ENCODE results near the gene ALG2.

The ALG2 gene

DNA sequence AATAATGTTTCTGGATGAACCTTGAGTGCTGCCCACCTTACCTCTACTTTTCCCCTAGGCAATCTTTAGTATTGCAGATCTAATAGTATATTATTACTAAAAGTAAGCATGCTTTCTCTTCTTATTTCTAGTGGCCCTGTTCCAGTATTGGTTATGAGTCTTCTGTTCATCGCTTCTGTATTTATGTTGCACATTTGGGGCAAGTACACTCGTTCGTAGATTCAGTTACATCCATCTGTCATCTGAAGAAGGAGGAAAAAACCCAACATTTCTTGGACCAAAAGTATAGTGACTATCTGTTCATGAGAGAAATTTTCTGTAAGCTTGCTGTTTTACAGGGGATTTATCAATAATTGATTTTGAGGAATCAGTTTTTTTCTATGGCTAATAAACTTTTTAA, 8.5 kb upstream of the ALG2 start:
- TF ChIP-seq, protein P1, sequence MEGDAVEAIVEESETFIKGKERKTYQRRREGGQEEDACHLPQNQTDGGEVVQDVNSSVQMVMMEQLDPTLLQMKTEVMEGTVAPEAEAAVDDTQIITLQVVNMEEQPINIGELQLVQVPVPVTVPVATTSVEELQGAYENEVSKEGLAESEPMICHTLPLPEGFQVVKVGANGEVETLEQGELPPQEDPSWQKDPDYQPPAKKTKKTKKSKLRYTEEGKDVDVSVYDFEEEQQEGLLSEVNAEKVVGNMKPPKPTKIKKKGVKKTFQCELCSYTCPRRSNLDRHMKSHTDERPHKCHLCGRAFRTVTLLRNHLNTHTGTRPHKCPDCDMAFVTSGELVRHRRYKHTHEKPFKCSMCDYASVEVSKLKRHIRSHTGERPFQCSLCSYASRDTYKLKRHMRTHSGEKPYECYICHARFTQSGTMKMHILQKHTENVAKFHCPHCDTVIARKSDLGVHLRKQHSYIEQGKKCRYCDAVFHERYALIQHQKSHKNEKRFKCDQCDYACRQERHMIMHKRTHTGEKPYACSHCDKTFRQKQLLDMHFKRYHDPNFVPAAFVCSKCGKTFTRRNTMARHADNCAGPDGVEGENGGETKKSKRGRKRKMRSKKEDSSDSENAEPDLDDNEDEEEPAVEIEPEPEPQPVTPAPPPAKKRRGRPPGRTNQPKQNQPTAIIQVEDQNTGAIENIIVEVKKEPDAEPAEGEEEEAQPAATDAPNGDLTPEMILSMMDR (IDR thresholded peaks at IDR 0.05; ENCODE audit: low read length, missing control alignments), result no peak
- H3K4me3 ChIP-seq (replicated peaks; ENCODE audit: low read depth, low read length), result no peak overlapping the region
- no peak for DNase-seq (ENCODE audit: low read depth)

DNA sequence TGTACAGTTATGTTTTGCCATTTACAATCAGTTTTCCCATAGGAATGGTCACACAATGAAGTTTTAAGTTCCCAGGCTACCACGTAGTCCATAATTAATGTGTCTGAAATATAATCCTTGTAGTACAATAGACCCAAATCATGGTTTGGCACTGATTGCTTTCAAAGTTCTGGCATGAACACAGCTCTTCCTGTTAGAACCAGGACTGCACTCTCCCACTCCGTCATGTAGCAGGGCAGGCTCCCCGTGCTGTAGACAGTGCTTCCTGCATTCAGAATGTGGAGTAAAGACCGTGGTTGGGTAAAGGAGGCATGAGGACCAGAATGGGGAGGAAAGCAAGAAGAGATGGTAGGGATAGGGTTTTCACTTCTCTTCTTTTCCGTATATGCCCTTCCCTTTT, 4.3 kb upstream of the ALG2 start:
- no peak for DNase-seq (ENCODE audit: low read depth)
- no peak overlapping the region for H3K4me3 ChIP-seq (replicated peaks; ENCODE audit: low read depth, low read length)
- TF ChIP-seq, protein P1 (IDR thresholded peaks at IDR 0.05; ENCODE audit: low read length, missing control alignments), result no peak

DNA sequence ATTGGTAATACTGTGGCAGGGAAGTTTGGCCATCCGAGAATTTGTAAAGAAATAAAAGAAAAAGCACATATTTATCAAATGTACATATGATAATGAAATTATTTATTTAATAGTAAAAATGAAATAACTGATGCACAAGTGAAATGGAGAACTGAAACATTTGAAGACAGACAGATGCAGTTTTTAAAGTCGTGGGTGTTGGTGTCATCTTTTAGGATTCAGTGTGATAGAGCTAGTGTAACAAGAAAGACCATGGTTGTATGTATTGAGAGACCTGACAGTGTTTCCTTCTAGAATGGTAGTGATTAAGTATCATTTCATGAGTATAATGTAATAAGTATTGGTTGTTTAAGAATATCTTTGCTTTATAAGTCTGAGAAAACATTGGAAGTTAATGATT, 2.7 kb upstream of the ALG2 start:
- no peak for DNase-seq (ENCODE audit: low read depth)
- TF ChIP-seq, protein P1 (IDR thresholded peaks at IDR 0.05; ENCODE audit: low read length, missing control alignments), result no peak
- H3K4me3 ChIP-seq (replicated peaks; ENCODE audit: low read depth, low read length), result no peak overlapping the region

- DNase-seq (ENCODE audit: low read depth), result no peak
- TF ChIP-seq, protein P1 (IDR thresholded peaks at IDR 0.05; ENCODE audit: low read length, missing control alignments), result no peak
- peak overlapping the region; percentile 99 for H3K4me3 ChIP-seq (replicated peaks; ENCODE audit: low read depth, low read length)
These were observed 901 bp upstream of the ALG2 start for GRCh38 chr9:99222416-99223270.

- no peak for DNase-seq (ENCODE audit: low read depth)
- peak overlapping the region; percentile 99 for H3K4me3 ChIP-seq (replicated peaks; ENCODE audit: low read depth, low read length)
- TF ChIP-seq, protein P1 (IDR thresholded peaks at IDR 0.05; ENCODE audit: low read length, missing control alignments), result no peak
These were observed 499 bp downstream of the ALG2 start for GRCh38 chr9:99221266-99221620.

GRCh38 chr9:99220011-99220410, 1.7 kb downstream of the ALG2 start:
- TF ChIP-seq, protein P1 (IDR thresholded peaks at IDR 0.05; ENCODE audit: low read length, missing control alignments), result no peak
- DNase-seq (ENCODE audit: low read depth), result peak; percentile 16
- H3K4me3 ChIP-seq (replicated peaks; ENCODE audit: low read depth, low read length), result peak overlapping the region; percentile 6

GRCh38 chr9:99216073-99216472, 5.7 kb downstream of the ALG2 start:
- TF ChIP-seq, protein P1 (IDR thresholded peaks at IDR 0.05; ENCODE audit: low read length, missing control alignments), result no peak
- DNase-seq (ENCODE audit: low read depth), result no peak
- no peak overlapping the region for H3K4me3 ChIP-seq (replicated peaks; ENCODE audit: low read depth, low read length)
